ENCODE data around the gene RAD51B.

DNA sequence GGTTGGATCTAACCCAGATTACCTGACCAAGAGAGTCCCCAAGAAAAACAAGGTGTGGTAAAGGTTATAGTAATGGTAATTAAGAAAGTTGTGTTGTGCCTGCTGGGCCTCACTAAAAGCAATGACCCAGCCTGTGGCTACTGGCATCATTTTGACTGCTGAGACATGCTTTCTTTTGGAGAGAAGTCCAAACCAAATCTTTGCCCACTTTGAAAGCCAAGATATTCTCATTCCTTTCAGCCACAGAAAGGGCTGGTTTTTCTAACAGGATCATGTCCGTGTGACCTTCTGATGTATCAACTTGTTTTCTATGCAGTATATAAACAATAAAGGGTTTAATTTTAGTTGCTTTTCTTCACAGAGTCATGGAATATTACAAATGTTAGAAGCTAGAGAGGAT, 388.6 kb downstream of the RAD51B start:
- TF ChIP-seq EZH2 (IDR thresholded peaks at IDR 0.05; ENCODE audit: low read depth), result no peak
- TF ChIP-seq, protein P1, sequence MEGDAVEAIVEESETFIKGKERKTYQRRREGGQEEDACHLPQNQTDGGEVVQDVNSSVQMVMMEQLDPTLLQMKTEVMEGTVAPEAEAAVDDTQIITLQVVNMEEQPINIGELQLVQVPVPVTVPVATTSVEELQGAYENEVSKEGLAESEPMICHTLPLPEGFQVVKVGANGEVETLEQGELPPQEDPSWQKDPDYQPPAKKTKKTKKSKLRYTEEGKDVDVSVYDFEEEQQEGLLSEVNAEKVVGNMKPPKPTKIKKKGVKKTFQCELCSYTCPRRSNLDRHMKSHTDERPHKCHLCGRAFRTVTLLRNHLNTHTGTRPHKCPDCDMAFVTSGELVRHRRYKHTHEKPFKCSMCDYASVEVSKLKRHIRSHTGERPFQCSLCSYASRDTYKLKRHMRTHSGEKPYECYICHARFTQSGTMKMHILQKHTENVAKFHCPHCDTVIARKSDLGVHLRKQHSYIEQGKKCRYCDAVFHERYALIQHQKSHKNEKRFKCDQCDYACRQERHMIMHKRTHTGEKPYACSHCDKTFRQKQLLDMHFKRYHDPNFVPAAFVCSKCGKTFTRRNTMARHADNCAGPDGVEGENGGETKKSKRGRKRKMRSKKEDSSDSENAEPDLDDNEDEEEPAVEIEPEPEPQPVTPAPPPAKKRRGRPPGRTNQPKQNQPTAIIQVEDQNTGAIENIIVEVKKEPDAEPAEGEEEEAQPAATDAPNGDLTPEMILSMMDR (conservative IDR thresholded peaks at IDR 0.05), result no peak
